Activated naive CD4-positive, alpha-beta T cell treated with anti-CD3 and anti-CD28 coated beads, Interleukin-2, amount 10 ng/mL, durations not matched to agents 5 hours and 36 hours (primary cell): ENCODE measurements around the gene TRAF3. TPM values are rescaled to one million over a fixed set of nuclear protein-coding genes. Genes with fewer than 3 reads are reported as not detected.

Experiments
- total RNA-seq, 2 experiments: library from RNA; stranded (reverse); gene quantifications; one replicate each; pipeline ENCODE4 v1.2.3, GENCODE V29; 2021

The TRAF3 gene
- total RNA-seq, result 10 to 100 TPM; 35.4 to 40.1 TPM

GRCh38 chr14:102776761-102777710 lies at the start of gene TRAF3:
TRAF3 (plus strand) TSS chr14:102777449; CDS start chr14:102870202, 92,753 bp downstream.

GRCh38 chr14:102922490-102923200 lies 145.4 kb downstream of the TRAF3 start, which contains the start of gene AMN:
AMN (plus strand) TSS chr14:102922663; CDS start chr14:102922689, 26 bp downstream.

Other genes starting within 250 kb of the TRAF3 start
- 10 to 100 TPM; 24.3 to 25.7 TPM for gene RCOR1, start 184.8 kb upstream of the TRAF3 start, total RNA-seq
- gene AMN, start 145.2 kb downstream of the TRAF3 start, total RNA-seq, result under 1 TPM; 0.78 to 0.87 TPM